GM12864 (cell line): ENCODE data around the gene STUM.

ENCODE experiments used
- DNase-seq: peaks from one replicate; pipeline ENCODE4 v3.0.0-alpha.2; 2011; ENCODE audit warnings: low read depth
- H3K4me3 ChIP-seq: 2 replicates; pipeline ENCODE4 v1.5.1; 2011; ENCODE audit warnings: mild to moderate bottlenecking, low read depth, low read length, control low read depth
- CTCF ChIP-seq: IDR thresholded peaks from 2 replicates; pipeline ENCODE4 v1.5.1; 2011; ENCODE audit warnings: low read depth, mild to moderate bottlenecking, moderate library complexity, low read length, control low read depth, inconsistent platforms; ENCODE audit errors: missing control alignments

STUM gene

GRCh38 chr1:226580625-226581270 is 32.2 kb downstream of the STUM start:
- no peak overlapping the region for H3K4me3 ChIP-seq
- no peak for DNase-seq
- TF ChIP-seq CTCF = no peak

GRCh38 chr1:226581650-226582330 is 33.2 kb downstream of the STUM start:
- TF ChIP-seq CTCF = no peak
- no peak for DNase-seq
- no peak overlapping the region for H3K4me3 ChIP-seq

- DNase-seq = no peak
- no peak overlapping the region for H3K4me3 ChIP-seq
- TF ChIP-seq CTCF = no peak
Observed at GRCh38 chr1:226582966-226583365, 34.4 kb downstream of the STUM start.

DNA sequence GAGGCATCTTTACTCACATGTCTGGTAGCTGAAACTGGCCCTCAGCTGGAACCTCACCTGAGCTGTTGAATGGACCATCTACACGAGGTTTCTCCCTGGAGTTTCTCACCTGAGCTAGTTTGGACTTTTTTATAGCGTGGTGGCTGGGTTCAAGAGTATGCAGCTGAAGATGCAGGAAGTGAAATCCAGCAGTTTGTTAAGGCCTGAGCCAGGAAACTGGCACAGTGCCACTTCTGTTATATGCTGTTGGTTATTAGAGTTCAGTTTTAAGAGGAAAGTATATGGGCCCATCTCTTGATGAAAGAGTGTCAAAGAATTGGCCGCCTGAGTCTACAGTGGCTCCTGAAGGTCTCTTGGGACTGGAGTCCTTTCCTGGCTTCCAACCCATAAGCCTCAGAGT is 35.6 kb downstream of the STUM start:
- no peak for DNase-seq
- no peak for TF ChIP-seq CTCF
- H3K4me3 ChIP-seq = no peak overlapping the region

DNA sequence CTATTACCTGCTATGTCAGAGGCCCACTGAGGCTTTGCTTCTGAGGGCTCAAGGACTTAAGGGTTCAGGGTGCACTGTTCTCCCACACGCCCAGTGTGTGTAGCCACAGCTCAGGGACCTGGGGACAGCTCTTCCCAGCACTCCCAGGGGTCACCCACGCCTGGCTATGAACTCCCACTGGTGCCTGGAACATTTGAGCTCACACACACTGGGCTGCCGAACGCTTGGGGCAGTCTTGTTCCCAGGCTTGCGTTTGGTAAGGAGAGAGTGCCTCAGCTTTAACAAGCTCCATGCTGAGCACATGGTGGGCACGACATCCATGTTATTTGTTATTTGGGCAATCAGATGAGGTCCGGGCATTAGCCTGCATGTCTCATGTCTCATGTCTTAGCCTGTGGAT is 37.6 kb downstream of the STUM start:
- no peak overlapping the region for H3K4me3 ChIP-seq
- no peak for DNase-seq
- no peak for TF ChIP-seq CTCF

DNA sequence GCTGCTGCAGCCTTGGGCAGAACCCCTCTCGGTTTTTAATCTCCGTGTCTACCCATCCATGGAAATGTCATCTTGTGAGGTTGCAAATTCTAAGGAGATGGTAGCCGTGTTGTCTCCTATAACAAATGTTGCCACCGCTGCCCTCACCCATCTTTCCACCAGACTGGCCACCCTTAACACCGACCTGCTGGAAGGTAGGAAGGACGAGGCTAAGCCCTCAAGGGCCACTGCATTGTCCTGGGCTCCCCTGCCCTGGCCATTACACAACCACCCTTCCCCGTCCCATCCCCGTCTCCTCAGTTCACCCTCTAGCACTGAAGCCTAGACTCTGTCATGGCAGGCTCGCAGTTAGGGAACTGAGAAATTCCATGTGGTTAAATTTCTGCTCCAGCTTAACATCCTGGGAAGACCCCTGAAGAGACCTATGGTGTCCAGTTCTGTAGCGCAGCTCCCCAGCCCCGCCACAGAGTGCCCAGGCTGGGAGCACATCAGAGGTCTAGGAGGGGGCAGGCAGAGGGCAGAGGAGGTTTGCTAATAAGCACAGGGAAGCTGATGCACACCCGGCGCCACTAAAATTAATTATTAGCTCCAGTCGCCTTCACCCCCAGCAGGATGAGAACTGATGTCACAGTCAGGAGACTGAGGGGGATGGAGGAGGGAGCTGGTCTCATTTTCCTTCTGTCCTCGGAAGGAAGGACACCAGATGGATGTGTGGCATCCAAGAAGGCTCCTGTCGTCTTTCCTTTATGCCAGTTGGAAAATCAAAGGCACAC is 38.3 kb downstream of the STUM start:
- H3K4me3 ChIP-seq = no peak overlapping the region
- TF ChIP-seq CTCF = no peak
- no peak for DNase-seq

GRCh38 chr1:226588484-226588883 is 39.9 kb downstream of the STUM start:
- DNase-seq = no peak
- TF ChIP-seq CTCF = no peak
- H3K4me3 ChIP-seq = no peak overlapping the region
